H1 (cell line): Measurements from ENCODE around the gene BCL2L11. TPM values are rescaled to one million over a fixed set of nuclear protein-coding genes. Genes with fewer than 3 reads are reported as not detected.

Source experiments
- CTCF ChIA-PET: fragments of 300-600 bp; sonication (Branson Sonifier 250); formaldehyde crosslinking; loops from one replicate; lab custom pipeline; 2021; ENCODE audit not compliant: partially characterized antibody; lab: Charles Lee
- POLR2A ChIA-PET: fragments of 300-600 bp; sonication (Branson Sonifier 250); formaldehyde crosslinking; loops from one replicate; lab custom pipeline; 2021; ENCODE audit warnings: inconsistent platforms; ENCODE audit not compliant: partially characterized antibody; lab: Charles Lee
- DNase-seq, 2 experiments: peaks; one replicate each; pipeline versions ENCODE4 v3.0.0 to v3.0.0-alpha.2; 2010 to 2022; ENCODE audit warnings: low spot score in 2 of 2, low read depth in 1 of 2, mixed read lengths in 1 of 2
- FAIRE-seq: peaks from 2 replicates; lab custom pipeline; 2011; peaks lifted over from hg19 to GRCh38; lab: Jason Lieb, UNC
- H2AFZ ChIP-seq: 2 replicates; pipeline ENCODE4 v1.8.1; 2012; ENCODE audit warnings: low read length, inconsistent platforms
- H2AK5ac ChIP-seq: 2 replicates; pipeline ENCODE4 v1.6.1; 2013; ENCODE audit warnings: low read depth, low read length
- H2BK120ac ChIP-seq: replicated peaks from 2 replicates; pipeline ENCODE3; 2013; ENCODE audit warnings: low read depth, low read length, inconsistent platforms
- H2BK12ac ChIP-seq: 2 replicates; pipeline ENCODE4 v1.6.1; 2013; ENCODE audit warnings: low read depth, low read length
- H2BK15ac ChIP-seq: 2 replicates; pipeline ENCODE4 v1.6.1; 2013; ENCODE audit warnings: low read length
- H2BK20ac ChIP-seq: 2 replicates; pipeline ENCODE4 v1.6.1; 2013; ENCODE audit warnings: low read length
- H2BK5ac ChIP-seq: 2 replicates; pipeline ENCODE4 v1.6.1; 2013; ENCODE audit warnings: low read depth, low read length
- H3K14ac ChIP-seq: 2 replicates; pipeline ENCODE4 v1.6.1; 2013; ENCODE audit warnings: inconsistent platforms; ENCODE audit not compliant: insufficient read length
- H3K18ac ChIP-seq: 2 replicates; pipeline ENCODE4 v1.6.1; 2013; ENCODE audit warnings: low read length; ENCODE audit errors: extremely low read depth
- H3K23ac ChIP-seq: 2 replicates; pipeline ENCODE4 v1.6.1; 2013; ENCODE audit warnings: inconsistent platforms; ENCODE audit not compliant: insufficient read length
- H3K23me2 ChIP-seq: 2 replicates; pipeline ENCODE4 v1.6.1; 2013; ENCODE audit warnings: low read depth, low read length
- H3K27ac ChIP-seq: 2 replicates; pipeline ENCODE4 v1.6.1; 2011; ENCODE audit warnings: low read depth, low read length, inconsistent platforms
- H3K27me3 ChIP-seq, 4 experiments: replicated peaks in 1 of 4; 1 replicate in 1 of 4; 2 replicates in 3 of 4; pipeline versions ENCODE4 v1.6.1 to v1.8.1; 2011 to 2013; ENCODE audit warnings: low read length in 3 of 4, mild to moderate bottlenecking in 3 of 4, inconsistent platforms in 2 of 4, mixed read lengths in 2 of 4, moderate library complexity in 1 of 4; ENCODE audit not compliant: control insufficient read depth in 3 of 4, insufficient read depth in 3 of 4; ENCODE audit errors: extremely low read depth in 1 of 4
- H3K36me3 ChIP-seq, 4 experiments: 2 replicates each; pipeline versions ENCODE4 v1.6.1 to v1.8.1; 2011 to 2013; ENCODE audit warnings: mild to moderate bottlenecking in 4 of 4, low read length in 3 of 4, moderate library complexity in 2 of 4, control low read depth in 1 of 4, inconsistent platforms in 1 of 4; ENCODE audit not compliant: insufficient read depth in 4 of 4, control insufficient read depth in 2 of 4
- H3K4ac ChIP-seq: replicated peaks from 2 replicates; pipeline ENCODE3; 2013; ENCODE audit warnings: low read length, low read depth, mixed read lengths, inconsistent platforms; ENCODE audit not compliant: insufficient read length
- H3K4me1 ChIP-seq, 4 experiments: replicated peaks in 1 of 4; 1 replicate in 1 of 4; 2 replicates in 3 of 4; pipeline versions ENCODE4 v1.6.1 to v1.8.1; 2011 to 2013; ENCODE audit warnings: low read length in 3 of 4, inconsistent platforms in 2 of 4, mixed read lengths in 1 of 4; ENCODE audit not compliant: insufficient read depth in 4 of 4, control insufficient read depth in 3 of 4
- H3K4me2 ChIP-seq, 2 experiments: 2 replicates each; pipeline versions ENCODE4 v1.6.1 to v1.8.1; 2011 to 2013; ENCODE audit warnings: low read depth in 2 of 2, low read length in 2 of 2, control low read depth in 1 of 2, inconsistent platforms in 1 of 2, mild to moderate bottlenecking in 1 of 2; ENCODE audit not compliant: insufficient read depth in 1 of 2
- H3K4me3 ChIP-seq, 4 experiments: fragments of 200-600, 300-600 bp in 1 of 4; sonication (generic), shearing (Covaris generic), sonication (Bioruptor Twin) in 1 of 4; 2 replicates each; pipeline versions ENCODE4 v1.5.1 to v1.8.1; 2011 to 2016; ENCODE audit warnings: low read length in 4 of 4, low read depth in 3 of 4, control low read depth in 2 of 4, inconsistent platforms in 2 of 4, mild to moderate bottlenecking in 2 of 4, mixed read lengths in 1 of 4, moderate library complexity in 1 of 4; ENCODE audit not compliant: insufficient read depth in 2 of 4; ENCODE audit errors: extremely low read depth in 1 of 4
- H3K56ac ChIP-seq: replicated peaks from 2 replicates; pipeline ENCODE3; 2013; ENCODE audit warnings: low read depth, mild to moderate bottlenecking, mixed read lengths, low read length, inconsistent platforms; ENCODE audit not compliant: insufficient read length
- H3K79me1 ChIP-seq: 2 replicates; pipeline ENCODE4 v1.6.1; 2013; ENCODE audit warnings: low read depth, low read length, control low read depth
- H3K79me2 ChIP-seq, 2 experiments: 2 replicates each; pipeline versions ENCODE4 v1.6.1 to v1.8.1; 2012 to 2013; ENCODE audit warnings: low read length in 2 of 2, mild to moderate bottlenecking in 2 of 2, inconsistent platforms in 1 of 2; ENCODE audit not compliant: insufficient read depth in 2 of 2, control insufficient read depth in 1 of 2
- H3K9ac ChIP-seq, 4 experiments: replicated peaks in 1 of 4; 1 replicate in 1 of 4; 2 replicates in 3 of 4; pipeline versions ENCODE4 v1.6.1 to v1.8.1; 2011 to 2013; ENCODE audit warnings: low read depth in 3 of 4, low read length in 3 of 4, control low read depth in 2 of 4, mild to moderate bottlenecking in 2 of 4, moderate library complexity in 2 of 4, inconsistent platforms in 1 of 4; ENCODE audit errors: extremely low read depth in 1 of 4
- H3K9me3 ChIP-seq, 2 experiments: 2 replicates each; pipeline versions ENCODE4 v1.6.1 to v1.8.1; 2012 to 2013; ENCODE audit warnings: mild to moderate bottlenecking in 2 of 2, moderate library complexity in 2 of 2, control low read depth in 1 of 2, inconsistent platforms in 1 of 2, low read depth in 1 of 2, low read length in 1 of 2, mixed read lengths in 1 of 2; ENCODE audit not compliant: insufficient read depth in 2 of 2
- H4K20me1 ChIP-seq, 2 experiments: replicated peaks in 1 of 2; 2 replicates each; pipeline versions ENCODE3 to v1.8.1; 2011 to 2013; ENCODE audit warnings: inconsistent platforms in 2 of 2, low read length in 2 of 2, mild to moderate bottlenecking in 1 of 2; ENCODE audit not compliant: insufficient read depth in 2 of 2, control insufficient read depth in 1 of 2
- H4K5ac ChIP-seq: 2 replicates; pipeline ENCODE4 v1.6.1; 2013; ENCODE audit warnings: low read length, low read depth, mixed read lengths, inconsistent platforms; ENCODE audit not compliant: insufficient read length
- H4K8ac ChIP-seq: 2 replicates; pipeline ENCODE4 v1.8.0; 2013; ENCODE audit warnings: mild to moderate bottlenecking, moderate library complexity, low read length, inconsistent platforms; ENCODE audit not compliant: insufficient read depth; ENCODE audit errors: extremely low read depth
- H4K91ac ChIP-seq: replicated peaks from 2 replicates; pipeline ENCODE3; 2013; ENCODE audit warnings: low read length, mixed read lengths, inconsistent platforms; ENCODE audit not compliant: insufficient read length
- E2F6 ChIP-seq: IDR thresholded peaks from 2 replicates; pipeline ENCODE4 v1.6.1; 2012; ENCODE audit warnings: inconsistent platforms
- WGBS, 2 experiments: shearing (Covaris generic) in 1 of 2; methylation state at CpG; one replicate each; pipeline versions ENCODE4 v1.1.6 to v1.1.7; 2013 to 2015; ENCODE audit warnings: low lambda C conversion rate in 2 of 2, mixed read lengths in 2 of 2, inconsistent platforms in 1 of 2, low coverage in 1 of 2, missing lambda C conversion rate in 1 of 2; ENCODE audit not compliant: insufficient replicate concordance in 2 of 2, insufficient coverage in 1 of 2, insufficient read length in 1 of 2; ENCODE audit errors: extremely low coverage in 1 of 2, missing lambda C conversion rate in 1 of 2; 5-methylcytosine and 5-hydroxymethylcytosine counted together
- polyA plus RNA-seq, 7 experiments: library from polyadenylated mRNA; depleted of rRNA in 3 of 7; stranded (reverse) in 5 of 7; unstranded in 2 of 7; fragments of >200 nt in 5 of 7; fragments of 200-250 nt in 2 of 7; gene quantifications; 1 replicate in 5 of 7; 2 replicates in 1 of 7; 4 replicates in 1 of 7; pipeline versions ENCODE4 v1.2.1 to v1.2.3, GENCODE V29; 2011 to 2013; ENCODE audit warnings: missing spikeins in 2 of 7, mixed read lengths in 2 of 7
- total RNA-seq: library from RNA; stranded (reverse); fragmentation: NEBNext Ultra II Directional; extraction: Animal tissue kit (Norgen Biotek cat#: 25700); gene quantifications from 2 replicates; pipeline ENCODE4 v1.2.1, GENCODE V29; 2021

Gene BCL2L11
- total and polyA plus RNA-seq, 2 of the 8 experiments (the other 6 are each of a cell fraction or from before 2014, with no cell fraction given), result 7.5 to 22.9 TPM

- H4K5ac ChIP-seq, result no peak overlapping the region
- H2BK5ac ChIP-seq, result no peak overlapping the region
- no peaks in the 10 kb centered on the region for H3K23me2 ChIP-seq
- H3K56ac ChIP-seq, result no peak overlapping the region
- no peak overlapping the region for H2BK15ac ChIP-seq
- CTCF ChIA-PET, result interaction anchor here (0.7 kb wide), 1 partner anchor 24 kb away, joined by 3 read pairs; no protein-coding TSS in a partner anchor
- no peak overlapping the region for H2AK5ac ChIP-seq
- H4K8ac ChIP-seq, result no peak overlapping the region
- H3K4ac ChIP-seq, result no peak overlapping the region
- no peaks in the 10 kb centered on the region for H3K79me1 ChIP-seq
- H4K91ac ChIP-seq, result no peak overlapping the region
- H2AFZ ChIP-seq, result no peak overlapping the region
- FAIRE-seq (no peak), DNase-seq (no peak)
- H2BK120ac ChIP-seq, result no peak overlapping the region
- no peak overlapping the region for H3K4me2 ChIP-seq
- H2BK20ac ChIP-seq, result no peak overlapping the region
- no peak overlapping the region for H2BK12ac ChIP-seq
- 85% methylated on average over 2 of the region's 2 CpGs; no CpG with 5 or more reads in 1 of the 2 experiments for WGBS, 2 experiments
- no peak overlapping the region for H3K18ac ChIP-seq
- no peak overlapping the region for H3K4me3 ChIP-seq
- POLR2A ChIA-PET, result interaction anchor here (0.7 to 0.9 kb wide), 2 partner anchors 9 to 253 kb away, joined by 3 read pairs; no protein-coding TSS in a partner anchor
- no peaks in the 10 kb centered on the region for H3K4me1 ChIP-seq
- no peak overlapping the region for H3K9ac ChIP-seq
- H3K27me3 ChIP-seq, result no peaks in the 10 kb centered on the region
- no peak overlapping the region for H3K23ac ChIP-seq
- H3K36me3 ChIP-seq, result no peaks in the 10 kb centered on the region
- no peak overlapping the region for H3K14ac ChIP-seq
- no peak overlapping the region for H3K27ac ChIP-seq
- no peaks in the 10 kb centered on the region for H3K79me2 ChIP-seq
- no peaks in the 10 kb centered on the region for H4K20me1 ChIP-seq
- H3K9me3 ChIP-seq, result no peaks in the 10 kb centered on the region
- TF ChIP-seq E2F6, result no peak
These were observed 26.0 kb upstream of the BCL2L11 start for GRCh38 chr2:111094691-111095090.
